H54 (cell line): ENCODE data around the gene RGS3.
"Not testable (repeated sequence)": the region's sequence is repeated elsewhere in the genome, so short reads cannot be mapped to it uniquely, and the experiment has no call there.

Source experiments
- DNase-seq: peaks from one replicate; pipeline ENCODE4 v3.0.0; 2011; ENCODE audit warnings: low spot score, mixed read lengths; ENCODE audit not compliant: insufficient read length
- FAIRE-seq: peaks from 3 replicates; lab custom pipeline; 2011; peaks lifted over from hg19 to GRCh38; lab: Jason Lieb, UNC
- POLR2A ChIP-seq: IDR thresholded peaks from 2 replicates; pipeline ENCODE4 v1.6.1; 2011; ENCODE audit warnings: low read depth, mild to moderate bottlenecking, low read length

Gene RGS3

DNA sequence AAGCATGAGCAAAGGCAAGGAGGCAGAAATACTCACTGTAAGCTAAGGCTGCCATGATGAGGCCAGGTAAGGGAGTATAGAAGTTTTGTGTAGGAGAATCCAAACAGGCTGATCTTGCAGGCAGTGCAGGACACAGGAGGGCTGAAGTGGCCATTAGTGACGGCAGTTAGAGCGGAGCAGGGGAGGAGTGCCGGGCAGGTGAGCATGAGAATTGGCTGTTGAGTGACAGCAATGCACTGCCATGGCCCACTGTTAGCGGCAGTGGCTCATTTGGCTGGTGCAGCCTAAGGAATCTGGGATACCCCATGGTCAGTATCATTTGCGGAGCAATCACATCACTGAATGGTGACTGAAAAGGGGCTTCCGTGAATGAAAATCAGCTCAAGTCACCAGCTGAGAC lies 22.8 kb downstream of the RGS3 start:
- TF ChIP-seq POLR2A: no peak
- FAIRE-seq: no peak
- no peak for DNase-seq

DNA sequence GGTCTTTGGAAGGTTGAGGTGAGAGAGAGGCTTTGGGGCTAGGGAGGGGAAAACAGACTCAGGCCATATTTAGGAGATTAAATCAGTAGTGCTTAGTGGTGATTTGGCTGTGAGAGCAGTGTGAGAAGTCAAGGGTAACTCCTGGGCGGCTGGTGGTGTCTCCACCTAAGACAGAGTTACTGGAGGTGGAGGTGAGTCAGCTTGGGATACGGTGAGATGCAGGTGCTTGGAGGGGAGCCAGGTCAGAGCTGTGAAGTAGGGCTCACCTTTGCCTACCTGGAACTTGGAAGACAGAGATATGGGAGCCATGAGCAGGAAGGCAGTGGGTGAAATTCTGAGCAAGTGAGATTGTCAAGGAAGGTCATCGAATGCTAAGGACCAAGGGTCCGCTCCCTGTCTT lies 24.5 kb downstream of the RGS3 start:
- DNase-seq (no peak), FAIRE-seq (no peak)

DNA sequence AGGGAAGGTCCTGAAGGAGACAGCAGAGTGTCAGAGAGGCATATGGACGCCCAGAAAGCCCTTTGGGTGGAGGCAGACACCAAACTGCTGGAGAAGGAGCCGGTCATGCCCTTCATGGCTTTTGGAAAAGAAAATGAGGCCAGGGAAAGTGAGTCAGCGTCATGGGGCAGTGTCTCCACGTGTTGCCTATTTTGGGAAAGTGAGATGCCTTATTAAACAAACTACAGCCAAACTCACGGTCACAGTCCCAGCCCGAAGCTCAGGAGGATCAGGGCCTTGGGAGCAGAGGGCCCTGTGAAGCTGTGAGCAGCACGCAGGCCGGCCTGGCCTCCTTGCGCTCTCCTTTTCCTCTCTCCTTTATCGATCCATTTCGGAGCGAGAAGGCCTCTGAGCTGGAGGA lies 25.0 kb downstream of the RGS3 start:
- no peak for TF ChIP-seq POLR2A
- FAIRE-seq (no peak), DNase-seq (no peak)

More for the DNA sequence above, 24.5 kb downstream of the RGS3 start:
- no peak for TF ChIP-seq POLR2A

- DNase-seq, FAIRE-seq: not testable (repeated sequence)
These were observed 27.6 kb downstream of the RGS3 start for GRCh38 chr9:113491147-113491546.

GRCh38 chr9:113492343-113493202 lies 29.0 kb downstream of the RGS3 start:
- no peak for TF ChIP-seq POLR2A
- DNase-seq: no peak
- no peak for FAIRE-seq

- no peak for DNase-seq
- no peak for FAIRE-seq
- no peak for TF ChIP-seq POLR2A
These were observed 29.6 kb downstream of the RGS3 start for GRCh38 chr9:113493203-113493520.

DNA sequence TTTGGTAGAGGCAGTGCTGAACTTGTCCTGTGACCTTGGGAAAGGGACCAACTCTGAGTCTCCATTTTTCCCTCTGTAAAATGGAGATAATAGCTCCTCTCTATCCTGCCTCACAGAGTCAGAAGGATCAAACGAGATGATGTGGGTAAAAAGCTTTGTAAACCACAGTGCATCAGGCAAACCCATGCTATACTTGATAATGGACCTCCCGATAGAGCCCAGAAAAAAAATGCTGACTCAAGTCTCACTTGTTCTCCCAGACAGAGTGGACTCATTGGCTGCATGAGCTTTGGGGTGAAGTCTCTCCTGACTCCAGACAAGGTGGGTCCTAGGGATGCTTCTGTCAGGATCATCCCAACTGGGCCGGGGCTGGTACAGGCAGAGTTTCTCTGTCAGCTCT lies 32.0 kb downstream of the RGS3 start:
- TF ChIP-seq POLR2A: no peak
- DNase-seq (no peak), FAIRE-seq (no peak)

GRCh38 chr9:113497051-113497450 lies 33.5 kb downstream of the RGS3 start:
- FAIRE-seq: no peak
- no peak for TF ChIP-seq POLR2A

DNA sequence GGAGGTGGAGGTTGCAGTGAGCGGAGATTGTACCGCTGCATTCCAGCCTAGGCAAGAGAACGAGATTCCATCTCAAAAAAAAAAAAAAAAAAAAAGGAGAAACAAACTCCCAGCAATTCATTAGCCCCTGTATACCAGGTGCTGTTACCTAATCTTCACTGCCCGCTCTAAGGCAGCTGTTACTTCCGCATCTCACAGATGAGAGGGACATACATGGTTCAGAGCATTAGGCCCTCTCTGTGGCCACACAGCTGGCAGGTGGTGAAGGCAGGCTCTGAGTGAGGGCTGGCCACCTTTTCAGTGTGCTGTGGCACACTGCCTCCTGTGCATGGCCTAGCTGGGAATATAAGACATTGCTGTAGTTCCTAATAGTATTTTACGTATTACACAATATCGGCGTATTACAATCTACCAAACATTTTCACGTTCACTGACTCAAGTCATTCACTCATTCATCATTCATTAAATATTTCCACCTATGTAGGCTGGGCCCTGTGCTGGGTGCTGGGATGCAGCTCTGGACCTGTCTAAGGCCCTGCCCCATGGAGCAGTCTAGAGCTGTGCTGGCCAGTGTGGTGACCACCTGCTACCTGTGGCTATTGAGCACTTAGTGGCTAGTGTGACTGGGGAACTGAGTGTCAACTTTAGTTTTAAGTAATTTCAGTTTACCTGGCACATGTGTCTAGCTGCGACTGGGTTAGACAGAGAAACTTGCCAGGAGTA lies 35.8 kb downstream of the RGS3 start:
- no peak for DNase-seq
- no peak for FAIRE-seq
- TF ChIP-seq POLR2A: no peak

More at GRCh38 chr9:113497051-113497450, 33.5 kb downstream of the RGS3 start:
- DNase-seq: no peak

DNA sequence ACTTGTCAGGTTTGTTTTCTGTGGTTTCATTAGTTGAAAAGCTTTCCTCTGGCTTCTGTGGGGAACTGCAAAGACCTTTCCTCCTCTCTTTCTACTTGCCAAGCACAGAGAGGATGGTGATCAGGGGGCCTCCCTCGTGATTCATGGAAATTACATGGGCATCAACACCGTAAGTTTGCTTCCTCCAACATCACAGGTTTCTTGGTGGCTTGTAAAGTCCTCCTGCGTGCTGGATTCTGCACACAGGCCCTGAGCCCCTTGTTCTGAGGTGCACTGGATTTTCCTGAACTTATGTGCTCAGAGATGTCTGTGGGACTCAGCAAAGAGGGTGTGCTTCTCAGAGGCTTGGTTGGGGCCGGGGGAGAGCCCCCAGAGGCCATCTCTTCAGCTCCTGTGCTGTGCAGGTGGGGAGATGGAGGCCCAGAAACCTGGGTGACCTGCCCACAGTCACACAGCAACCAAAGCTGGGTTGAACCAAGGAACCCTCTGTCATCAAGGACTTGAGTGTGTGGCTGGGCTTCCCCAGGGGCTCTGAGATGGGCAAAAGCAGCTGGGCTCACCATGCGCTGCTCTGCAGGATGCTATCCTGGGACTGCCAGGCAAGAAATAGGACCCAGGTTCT lies 36.5 kb downstream of the RGS3 start:
- no peak for FAIRE-seq
- TF ChIP-seq POLR2A: no peak
- no peak for DNase-seq

DNA sequence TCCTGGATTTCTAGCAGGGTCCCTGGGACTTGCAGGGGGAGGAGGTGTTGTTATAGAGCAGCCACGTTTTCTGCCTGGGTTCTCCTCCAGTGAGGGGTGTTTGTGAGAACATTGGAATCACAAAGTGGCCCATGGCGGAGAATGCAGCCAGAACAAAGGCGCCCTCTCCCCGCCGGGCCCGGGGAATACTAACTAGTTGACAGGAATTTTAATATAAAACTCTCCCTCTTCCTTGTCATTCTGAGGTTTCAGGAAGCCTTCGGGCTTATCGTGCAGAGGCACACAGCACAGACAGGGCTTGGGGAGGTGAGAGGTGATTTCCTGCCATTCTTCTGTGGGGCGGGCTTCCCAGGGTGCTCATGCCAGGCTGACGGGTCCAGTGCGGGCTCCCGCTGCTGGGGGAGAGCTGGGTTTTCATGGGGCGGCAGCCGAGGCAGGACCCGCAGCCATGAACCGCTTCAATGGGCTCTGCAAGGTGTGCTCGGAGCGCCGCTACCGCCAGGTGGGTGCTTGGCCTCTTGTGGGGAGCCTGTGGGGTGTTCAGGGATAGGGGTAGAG lies 37.7 kb downstream of the RGS3 start:
- no peak for FAIRE-seq
- no peak for TF ChIP-seq POLR2A
- no peak for DNase-seq

DNA sequence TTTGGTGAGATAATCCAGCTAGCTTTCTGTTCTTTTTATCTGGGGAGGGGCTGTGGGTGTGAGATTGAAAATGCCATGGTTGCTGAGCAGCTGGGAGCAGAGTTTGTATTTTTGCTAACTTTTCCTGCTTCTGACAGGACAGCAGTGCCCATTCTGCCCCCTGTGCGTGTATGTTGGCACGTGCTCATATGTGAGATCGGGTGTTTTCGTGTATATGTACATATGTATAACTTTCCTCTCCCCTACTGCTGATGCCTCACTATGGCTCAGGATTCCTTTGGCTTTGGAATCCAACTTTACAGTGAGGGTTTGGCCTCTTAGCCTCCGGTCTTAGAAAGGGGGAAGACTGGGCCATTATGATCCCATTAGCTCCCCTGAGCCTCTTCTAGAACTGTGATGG lies 38.3 kb downstream of the RGS3 start:
- no peak for DNase-seq
- no peak for FAIRE-seq
- TF ChIP-seq POLR2A: no peak

GRCh38 chr9:113502427-113503034 lies 39.0 kb downstream of the RGS3 start:
- no peak for TF ChIP-seq POLR2A
- FAIRE-seq (no peak), DNase-seq (no peak)

DNA sequence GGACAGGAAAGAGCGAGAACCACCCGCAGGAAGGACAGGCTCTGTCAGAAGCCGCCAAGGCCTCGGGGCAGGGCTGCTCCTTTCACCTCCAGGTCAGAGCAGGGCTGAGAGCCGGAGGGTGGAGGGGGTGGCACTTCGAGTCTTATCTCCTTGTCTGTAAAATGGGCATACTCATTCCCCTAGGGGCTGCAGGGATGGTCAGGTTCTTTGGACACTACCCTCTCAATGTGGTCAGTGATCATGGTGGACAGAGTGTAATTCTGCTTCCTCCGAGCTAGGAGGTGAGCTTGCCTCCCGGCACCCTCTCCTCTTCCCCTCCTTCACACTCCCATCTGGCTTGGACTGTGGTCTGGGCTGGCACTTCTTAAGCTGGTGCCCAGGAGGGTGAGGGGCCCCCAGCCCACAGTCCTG lies 39.6 kb downstream of the RGS3 start:
- DNase-seq (no peak), FAIRE-seq (no peak)
- no peak for TF ChIP-seq POLR2A
